BJ (cell line): Measurements from ENCODE around the gene BLACAT1. TPM values are rescaled to one million over a fixed set of nuclear protein-coding genes. Genes with fewer than 3 reads are reported as not detected.

Source experiments
- CTCF ChIA-PET: fragments of 350-600 bp; formaldehyde crosslinking; extraction: SDS; loops from one replicate; lab custom pipeline; 2021; ENCODE audit warnings: antibody characterized with exemption, inconsistent platforms; lab: Yijun Ruan, JAX
- POLR2A ChIA-PET: fragments of 300-600 bp; sonication (Branson Sonifier 250); formaldehyde crosslinking; extraction: SDS; loops from one replicate; lab custom pipeline; 2021; ENCODE audit warnings: antibody characterized with exemption; lab: Charles Lee
- DNase-seq: peaks from one replicate; pipeline ENCODE4 v3.0.0-alpha.2; 2011; ENCODE audit warnings: low read depth
- H3K27me3 ChIP-seq: 2 replicates; pipeline ENCODE4 v1.6.0; 2011; ENCODE audit warnings: low read length; ENCODE audit not compliant: control insufficient read depth, insufficient read depth
- H3K36me3 ChIP-seq: 2 replicates; pipeline ENCODE4 v1.5.1; 2011; ENCODE audit warnings: low read length; ENCODE audit not compliant: control insufficient read depth, insufficient read depth
- H3K4me3 ChIP-seq: 2 replicates; pipeline ENCODE4 v1.5.1; 2011; ENCODE audit warnings: low read depth, mild to moderate bottlenecking, control low read depth, low read length
- CTCF ChIP-seq: IDR thresholded peaks from 2 replicates; pipeline ENCODE4 v1.5.1; 2011; ENCODE audit warnings: low read depth, mild to moderate bottlenecking, control low read depth, inconsistent platforms, low read length, moderate library complexity; ENCODE audit not compliant: insufficient read depth
- polyA plus RNA-seq: library from polyadenylated mRNA; depleted of rRNA; stranded (reverse); fragments of >200 nt; gene quantifications from 2 replicates; pipeline ENCODE4 v1.2.3, GENCODE V29; 2011

The BLACAT1 gene
- polyA plus RNA-seq, 1 experiment, result 0.02 TPM

GRCh38 chr1:205450448-205450847 lies 5.4 kb downstream of the BLACAT1 start:
- H3K27me3 ChIP-seq, result peaks cover 43% of the 10 kb centered on the region
- no peak overlapping the region for H3K4me3 ChIP-seq
- H3K36me3 ChIP-seq, result no peaks in the 10 kb centered on the region
- ChIA-PET POLR2A (no interaction called here), CTCF (interaction anchor here (0.5 to 4.1 kb wide), 2 partner anchors 12 to 36 kb away, joined by 4 to 26 read pairs; no protein-coding TSS in a partner anchor)
- no peak for TF ChIP-seq CTCF
- no peak for DNase-seq

GRCh38 chr1:205449750-205450443 lies 5.9 kb downstream of the BLACAT1 start:
- H3K27me3 ChIP-seq, result peaks cover 39% of the 10 kb centered on the region
- H3K36me3 ChIP-seq, result no peaks in the 10 kb centered on the region
- ChIA-PET CTCF (interaction anchor here (0.5 to 4.1 kb wide), 4 partner anchors 11 to 38 kb away, joined by 4 to 26 read pairs (median 8); no protein-coding TSS in a partner anchor), POLR2A (no interaction called here)
- DNase-seq, result no peak
- no peak for TF ChIP-seq CTCF
- no peak overlapping the region; the same call in 1 of the 2 replicates for H3K4me3 ChIP-seq

GRCh38 chr1:205449254-205449749 lies 6.5 kb downstream of the BLACAT1 start:
- DNase-seq, result no peak
- no peak for TF ChIP-seq CTCF
- ChIA-PET POLR2A (no interaction called here), CTCF (interaction anchor here (1.5 to 4.1 kb wide), 3 partner anchors 10 to 38 kb away, joined by 6 to 26 read pairs (median 9); no protein-coding TSS in a partner anchor)
- Histone ChIP-seq H3K36me3 (no peaks in the 10 kb centered on the region), H3K27me3 (peaks cover 33% of the 10 kb centered on the region), H3K4me3 (peak overlapping the region; percentile 8; the same call in 1 of the 2 replicates)

- no peaks in the 10 kb centered on the region for H3K36me3 ChIP-seq
- POLR2A ChIA-PET, result no interaction called here
- TF ChIP-seq CTCF, result no peak
- CTCF ChIA-PET, result interaction anchor here (0.8 to 4.1 kb wide), 5 partner anchors 10 to 113 kb away, joined by 3 to 26 read pairs (median 6); no protein-coding TSS in a partner anchor
- no peak for DNase-seq
- H3K27me3 ChIP-seq, result peaks cover 32% of the 10 kb centered on the region
- H3K4me3 ChIP-seq, result no peak overlapping the region
Observed at GRCh38 chr1:205448540-205449253, 7.1 kb downstream of the BLACAT1 start.
